HFFc6 (cell line): ENCODE measurements around the gene RARRES2. TPM values are rescaled to one million over a fixed set of nuclear protein-coding genes. Genes with fewer than 3 reads are reported as not detected.
"Not testable (repeated sequence)": the region's sequence is repeated elsewhere in the genome, so short reads cannot be mapped to it uniquely, and the experiment has no call there.

ENCODE experiments used
- DNase-seq: peaks from one replicate; pipeline ENCODE4 v3.0.0-alpha.2; 2018
- H3K27ac Mint-ChIP-seq: 2 replicates; pipeline ENCODE4 v1.8.0; 2020; ENCODE audit warnings: mild to moderate bottlenecking, mixed read lengths
- H3K27me3 Mint-ChIP-seq: 2 replicates; pipeline ENCODE4 v1.8.0; 2021; ENCODE audit warnings: mild to moderate bottlenecking, moderate library complexity, mixed read lengths; ENCODE audit not compliant: insufficient read depth
- H3K36me3 Mint-ChIP-seq: 2 replicates; pipeline ENCODE4 v1.8.0; 2021; ENCODE audit warnings: low read depth, mixed read lengths
- H3K4me1 Mint-ChIP-seq: 2 replicates; pipeline ENCODE4 v1.8.0; 2020; ENCODE audit warnings: low read depth, mixed read lengths
- H3K4me3 Mint-ChIP-seq: 2 replicates; pipeline ENCODE4 v1.8.0; 2020; ENCODE audit warnings: mild to moderate bottlenecking, moderate library complexity, mixed read lengths
- H3K9me3 Mint-ChIP-seq: 2 replicates; pipeline ENCODE4 v1.8.0; 2020; ENCODE audit warnings: mild to moderate bottlenecking, mixed read lengths
- total RNA-seq, 6 experiments: library from RNA; stranded (reverse); fragmentation: NEBNext Ultra II Directional; extraction: Animal tissue kit (Norgen Biotek cat#: 25700); gene quantifications; 2 replicates in 1 of 6; 3 replicates in 5 of 6; pipeline ENCODE4 v1.2.3, GENCODE V29; 2021
- TF ChIP-seq, protein P1 (sequence below): fragments of 200-600 bp; sonication (generic); IDR thresholded peaks from 2 replicates; pipeline ENCODE4 v1.5.0; 2021; ENCODE audit warnings: antibody characterized with exemption, mild to moderate bottlenecking

RARRES2 gene
- total RNA-seq, 6 experiments from 2014 or later = 0.28 to 0.39 TPM; not detected in 4

DNA sequence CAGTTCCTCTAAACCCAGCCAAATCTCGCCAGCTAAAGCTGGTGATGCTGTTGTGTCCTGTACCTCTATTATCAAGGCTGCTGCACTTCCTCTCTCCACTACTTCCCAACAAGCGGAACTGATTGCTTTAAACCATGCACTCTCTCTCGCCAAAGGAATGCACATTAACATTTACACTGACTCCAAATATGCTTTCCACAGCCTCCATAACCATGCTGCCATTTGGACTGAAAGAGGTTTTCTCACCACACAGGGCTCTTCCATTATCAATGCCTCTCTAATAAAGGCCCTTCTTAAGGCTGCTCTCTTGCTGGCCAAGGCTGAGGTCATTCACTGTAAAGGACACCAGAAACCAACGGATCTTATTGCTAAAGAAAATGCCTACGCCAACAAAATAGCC, 29.7 kb downstream of the RARRES2 start:
- peak; percentile 5 for DNase-seq
- TF ChIP-seq, protein P1, sequence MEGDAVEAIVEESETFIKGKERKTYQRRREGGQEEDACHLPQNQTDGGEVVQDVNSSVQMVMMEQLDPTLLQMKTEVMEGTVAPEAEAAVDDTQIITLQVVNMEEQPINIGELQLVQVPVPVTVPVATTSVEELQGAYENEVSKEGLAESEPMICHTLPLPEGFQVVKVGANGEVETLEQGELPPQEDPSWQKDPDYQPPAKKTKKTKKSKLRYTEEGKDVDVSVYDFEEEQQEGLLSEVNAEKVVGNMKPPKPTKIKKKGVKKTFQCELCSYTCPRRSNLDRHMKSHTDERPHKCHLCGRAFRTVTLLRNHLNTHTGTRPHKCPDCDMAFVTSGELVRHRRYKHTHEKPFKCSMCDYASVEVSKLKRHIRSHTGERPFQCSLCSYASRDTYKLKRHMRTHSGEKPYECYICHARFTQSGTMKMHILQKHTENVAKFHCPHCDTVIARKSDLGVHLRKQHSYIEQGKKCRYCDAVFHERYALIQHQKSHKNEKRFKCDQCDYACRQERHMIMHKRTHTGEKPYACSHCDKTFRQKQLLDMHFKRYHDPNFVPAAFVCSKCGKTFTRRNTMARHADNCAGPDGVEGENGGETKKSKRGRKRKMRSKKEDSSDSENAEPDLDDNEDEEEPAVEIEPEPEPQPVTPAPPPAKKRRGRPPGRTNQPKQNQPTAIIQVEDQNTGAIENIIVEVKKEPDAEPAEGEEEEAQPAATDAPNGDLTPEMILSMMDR = no peak
- Mint-ChIP-seq H3K36me3 (no peaks in the 10 kb centered on the region; the same call in 1 of the 2 replicates), H3K4me1 (peaks cover 10% of the 10 kb centered on the region; the same call in 1 of the 2 replicates), H3K27ac (no peak overlapping the region), H3K9me3 (peaks cover 11% of the 10 kb centered on the region), H3K27me3 (peaks cover 4% of the 10 kb centered on the region), H3K4me3 (no peak overlapping the region)

DNA sequence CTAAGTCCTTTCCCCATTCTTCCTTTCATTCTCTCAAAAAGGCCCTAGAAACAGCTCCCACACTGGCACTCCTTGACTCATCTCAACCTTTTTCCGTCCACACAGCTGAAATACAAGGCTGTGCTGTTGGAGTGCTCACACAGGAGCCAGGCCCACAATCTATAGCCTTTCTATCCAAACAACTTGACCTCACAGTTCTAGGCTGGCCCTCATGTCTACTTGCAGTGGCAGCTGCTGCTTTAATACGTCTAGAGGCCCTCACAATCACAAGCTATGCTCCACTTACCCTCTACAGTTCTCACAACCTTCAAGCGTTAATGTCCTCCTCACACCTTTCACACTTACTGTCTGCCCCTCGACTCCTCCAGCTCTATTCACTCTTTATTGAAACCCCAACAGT, 30.3 kb downstream of the RARRES2 start:
- H3K4me3 Mint-ChIP-seq = no peak overlapping the region
- peaks cover 4% of the 10 kb centered on the region for H3K27me3 Mint-ChIP-seq
- TF ChIP-seq, protein P1 = no peak
- no peaks in the 10 kb centered on the region; the same call in 1 of the 2 replicates for H3K36me3 Mint-ChIP-seq
- no peak overlapping the region for H3K27ac Mint-ChIP-seq
- peaks cover 11% of the 10 kb centered on the region for H3K9me3 Mint-ChIP-seq
- H3K4me1 Mint-ChIP-seq = peaks cover 10% of the 10 kb centered on the region; the same call in 1 of the 2 replicates
- no peak for DNase-seq

DNA sequence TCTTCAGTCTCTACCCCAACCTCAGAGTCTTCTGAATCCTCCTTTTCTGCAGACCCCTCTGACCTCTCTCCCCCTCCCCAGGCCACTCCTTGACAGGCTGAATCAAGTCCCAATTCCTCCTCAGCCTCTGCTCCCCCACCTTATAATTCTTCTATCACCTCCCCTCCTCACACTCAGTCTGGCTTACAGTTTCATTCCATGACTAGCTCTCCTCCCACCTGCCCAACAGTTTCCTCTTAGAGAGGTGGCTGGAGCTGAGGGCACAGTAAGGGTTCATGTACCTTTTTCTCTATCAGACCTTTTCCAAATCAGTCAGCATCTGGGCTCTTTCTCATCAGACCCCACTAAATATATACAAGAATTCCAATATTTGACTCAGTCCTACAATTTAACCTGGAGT, 32.9 kb downstream of the RARRES2 start:
- H3K4me3 Mint-ChIP-seq = peak overlapping the region; percentile 50; the same call in 1 of the 2 replicates
- no peaks in the 10 kb centered on the region; the same call in 1 of the 2 replicates for H3K36me3 Mint-ChIP-seq
- H3K27ac Mint-ChIP-seq = no peak overlapping the region
- TF ChIP-seq, protein P1 = no peak
- H3K27me3 Mint-ChIP-seq = peaks cover 2% of the 10 kb centered on the region
- H3K9me3 Mint-ChIP-seq = peaks cover 11% of the 10 kb centered on the region
- no peak for DNase-seq
- H3K4me1 Mint-ChIP-seq = peaks cover 10% of the 10 kb centered on the region; the same call in 1 of the 2 replicates

DNA sequence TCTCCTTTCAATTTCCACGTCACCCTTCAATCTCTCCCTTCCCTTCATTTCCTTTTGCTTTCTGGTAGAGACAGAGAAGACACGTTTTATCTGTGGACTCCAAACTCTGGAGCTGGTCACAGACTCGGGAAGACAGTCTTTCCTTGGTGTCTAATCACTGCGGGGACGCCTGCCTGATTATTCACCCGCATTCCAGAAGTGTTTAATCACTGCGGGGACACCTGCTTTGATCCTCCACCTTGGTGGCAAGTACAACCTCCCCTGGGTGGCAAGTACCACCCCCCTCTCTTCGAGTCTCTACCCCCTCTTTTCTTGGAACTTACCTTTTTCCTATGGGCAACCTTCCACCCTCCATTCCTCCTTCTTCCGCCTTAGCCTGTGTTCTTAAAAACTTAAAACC, 33.5 kb downstream of the RARRES2 start:
- TF ChIP-seq, protein P1 = no peak
- Mint-ChIP-seq H3K4me1 (peaks cover 10% of the 10 kb centered on the region; the same call in 1 of the 2 replicates), H3K4me3 (peak overlapping the region; percentile 50; the same call in 1 of the 2 replicates), H3K9me3 (peaks cover 11% of the 10 kb centered on the region), H3K27me3 (peaks cover 2% of the 10 kb centered on the region), H3K27ac (no peak overlapping the region), H3K36me3 (no peaks in the 10 kb centered on the region; the same call in 1 of the 2 replicates)
- DNase-seq = no peak

DNA sequence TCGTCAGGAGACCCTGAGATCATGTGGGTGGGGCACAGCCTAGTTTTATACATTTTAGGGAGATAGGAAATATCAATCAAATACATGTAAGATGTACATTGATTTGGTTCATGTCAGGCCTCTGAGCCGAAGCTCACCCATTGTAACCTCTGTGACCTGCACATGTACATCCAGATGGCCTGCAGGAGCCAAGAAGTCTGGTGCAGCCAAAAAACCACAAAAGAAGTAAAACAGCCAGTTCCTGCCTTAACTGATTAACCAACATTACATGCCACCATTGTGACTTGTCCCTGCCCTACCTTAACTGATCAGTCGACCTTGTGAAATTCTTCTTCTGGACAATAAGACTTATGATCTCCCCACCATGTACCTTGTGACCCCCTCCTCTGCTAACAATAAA, 34.3 kb downstream of the RARRES2 start:
- peaks cover 10% of the 10 kb centered on the region; the same call in 1 of the 2 replicates for H3K4me1 Mint-ChIP-seq
- no peak overlapping the region for H3K27ac Mint-ChIP-seq
- no peak for DNase-seq
- H3K36me3 Mint-ChIP-seq = no peaks in the 10 kb centered on the region; the same call in 1 of the 2 replicates
- peaks cover 11% of the 10 kb centered on the region for H3K9me3 Mint-ChIP-seq
- H3K27me3 Mint-ChIP-seq = peaks cover 2% of the 10 kb centered on the region
- TF ChIP-seq, protein P1 = no peak
- no peak overlapping the region for H3K4me3 Mint-ChIP-seq

DNA sequence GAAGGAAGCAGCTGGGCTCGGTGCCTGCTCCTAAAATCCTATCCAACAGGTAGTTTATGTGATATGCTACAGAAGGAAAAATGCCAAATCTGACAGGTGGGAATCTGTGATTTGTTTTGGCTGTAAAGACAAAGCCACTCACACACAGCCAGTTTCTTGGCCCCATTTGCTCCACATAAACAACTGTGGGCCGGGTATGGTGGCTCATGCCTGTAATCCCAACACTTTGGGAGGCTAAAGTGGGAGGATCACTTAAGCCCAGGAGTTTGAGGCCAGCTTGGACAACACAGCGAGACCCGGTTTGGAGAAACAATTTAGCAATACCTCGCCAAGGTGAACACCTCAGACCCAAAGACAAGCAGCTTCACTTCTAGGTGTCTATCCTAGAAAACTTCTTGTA, 35.1 kb downstream of the RARRES2 start:
- H3K4me3 Mint-ChIP-seq, H3K4me1 Mint-ChIP-seq, H3K27ac Mint-ChIP-seq, DNase-seq, H3K36me3 Mint-ChIP-seq, H3K27me3 Mint-ChIP-seq: not testable (repeated sequence)
- H3K9me3 Mint-ChIP-seq = peaks cover 11% of the 10 kb centered on the region

DNA sequence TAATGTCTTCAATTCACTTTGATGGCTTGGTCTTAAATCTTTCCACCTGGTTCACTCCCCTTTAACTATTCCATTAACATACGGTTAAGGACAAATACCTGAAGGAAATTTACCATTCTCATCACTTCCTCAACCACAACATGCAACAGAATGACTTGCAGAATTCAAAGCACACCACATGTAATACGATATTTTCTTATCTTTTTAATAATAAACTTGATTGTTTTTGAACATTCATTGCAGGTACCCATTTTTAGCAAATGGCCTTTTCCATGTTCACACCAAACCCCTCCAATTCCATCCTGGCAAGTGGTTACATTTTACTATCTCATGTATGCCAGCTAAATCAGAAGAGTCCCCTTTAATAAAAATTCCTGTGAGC, 35.5 kb downstream of the RARRES2 start:
- H3K27me3 Mint-ChIP-seq, DNase-seq, H3K27ac Mint-ChIP-seq, H3K4me3 Mint-ChIP-seq, H3K4me1 Mint-ChIP-seq, H3K36me3 Mint-ChIP-seq: not testable (repeated sequence)
- peaks cover 11% of the 10 kb centered on the region for H3K9me3 Mint-ChIP-seq

DNA sequence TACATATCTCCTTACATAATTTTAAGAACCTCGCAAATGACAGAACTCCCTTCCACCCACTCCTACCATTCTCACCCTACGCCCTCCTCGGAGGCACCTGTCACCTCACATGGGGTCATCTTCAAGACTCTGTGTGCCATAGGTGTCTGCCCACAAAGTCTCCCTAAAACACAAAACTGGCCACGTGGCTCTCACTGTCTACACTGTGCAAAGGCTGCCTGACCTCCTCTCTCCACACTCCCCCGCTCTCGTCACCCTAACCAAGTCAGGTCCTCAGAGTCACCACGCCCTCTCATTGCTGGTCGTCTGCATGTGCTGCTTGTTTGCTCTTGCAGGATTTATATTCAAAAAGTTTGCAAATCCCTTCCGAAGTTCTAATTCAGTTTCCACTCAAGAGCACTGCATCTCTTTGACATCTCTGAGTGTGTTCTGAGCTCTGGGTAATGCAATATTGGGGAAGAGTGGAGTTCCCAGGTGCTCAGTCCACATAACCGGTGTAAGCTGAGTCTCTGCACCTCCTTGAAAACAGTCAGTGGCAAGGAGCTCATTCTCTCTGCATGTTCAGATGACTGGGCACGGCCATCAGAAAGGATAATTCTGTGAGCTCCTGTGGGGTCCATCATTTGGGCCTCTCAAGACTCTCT, 36.0 kb downstream of the RARRES2 start:
- not testable (repeated sequence) for H3K27me3 Mint-ChIP-seq, DNase-seq, H3K4me1 Mint-ChIP-seq, H3K27ac Mint-ChIP-seq, H3K4me3 Mint-ChIP-seq, H3K36me3 Mint-ChIP-seq
- peaks cover 11% of the 10 kb centered on the region for H3K9me3 Mint-ChIP-seq
